ENCODE results near the gene RASSF3.
A peak's percentile ranks its signal among the peaks of the same experiment; 100 is the strongest.
"Not testable (repeated sequence)": the region's sequence is repeated elsewhere in the genome, so short reads cannot be mapped to it uniquely, and the experiment has no call there.

Gene RASSF3

DNA sequence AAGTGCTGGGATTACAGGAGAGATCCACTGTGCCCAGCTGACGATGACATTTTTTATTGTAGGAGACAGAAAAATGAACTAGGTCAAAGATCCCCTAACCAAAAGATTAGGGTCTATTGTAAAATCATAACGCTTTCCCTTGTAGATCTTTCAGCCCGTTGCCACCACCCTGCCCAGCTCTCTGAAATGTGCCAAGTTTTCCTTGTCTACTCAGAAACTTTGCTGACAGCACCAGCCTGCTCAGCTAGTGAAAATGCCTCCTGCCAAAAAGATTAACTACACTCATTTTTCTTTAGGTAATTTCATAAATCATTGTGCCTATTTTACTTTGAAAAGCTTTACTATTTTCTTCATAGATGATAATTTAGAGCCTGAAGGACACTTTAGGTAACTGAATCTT is 28.2 kb upstream of the RASSF3 start:
- no peak for DNase-seq (ENCODE audit: low read depth in 2 of 2)
- TF ChIP-seq, protein P1, sequence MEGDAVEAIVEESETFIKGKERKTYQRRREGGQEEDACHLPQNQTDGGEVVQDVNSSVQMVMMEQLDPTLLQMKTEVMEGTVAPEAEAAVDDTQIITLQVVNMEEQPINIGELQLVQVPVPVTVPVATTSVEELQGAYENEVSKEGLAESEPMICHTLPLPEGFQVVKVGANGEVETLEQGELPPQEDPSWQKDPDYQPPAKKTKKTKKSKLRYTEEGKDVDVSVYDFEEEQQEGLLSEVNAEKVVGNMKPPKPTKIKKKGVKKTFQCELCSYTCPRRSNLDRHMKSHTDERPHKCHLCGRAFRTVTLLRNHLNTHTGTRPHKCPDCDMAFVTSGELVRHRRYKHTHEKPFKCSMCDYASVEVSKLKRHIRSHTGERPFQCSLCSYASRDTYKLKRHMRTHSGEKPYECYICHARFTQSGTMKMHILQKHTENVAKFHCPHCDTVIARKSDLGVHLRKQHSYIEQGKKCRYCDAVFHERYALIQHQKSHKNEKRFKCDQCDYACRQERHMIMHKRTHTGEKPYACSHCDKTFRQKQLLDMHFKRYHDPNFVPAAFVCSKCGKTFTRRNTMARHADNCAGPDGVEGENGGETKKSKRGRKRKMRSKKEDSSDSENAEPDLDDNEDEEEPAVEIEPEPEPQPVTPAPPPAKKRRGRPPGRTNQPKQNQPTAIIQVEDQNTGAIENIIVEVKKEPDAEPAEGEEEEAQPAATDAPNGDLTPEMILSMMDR (IDR thresholded peaks at IDR 0.05; ENCODE audit: low read depth, low read length), result no peak
- no peak overlapping the region for H3K4me3 ChIP-seq (replicated peaks in 1 of 2; ENCODE audit: low read depth in 2 of 2, low read length in 2 of 2)

- DNase-seq (ENCODE audit: low read depth in 2 of 2), result no peak
- TF ChIP-seq, protein P1 (IDR thresholded peaks at IDR 0.05; ENCODE audit: low read depth, low read length), result no peak
- no peak overlapping the region for H3K4me3 ChIP-seq (replicated peaks in 1 of 2; ENCODE audit: low read depth in 2 of 2, low read length in 2 of 2)
Measured at GRCh38 chr12:64582862-64583261, 27.4 kb upstream of the RASSF3 start.

GRCh38 chr12:64583395-64583770 is 26.9 kb upstream of the RASSF3 start:
- DNase-seq (ENCODE audit: low read depth in 2 of 2); H3K4me3 ChIP-seq (replicated peaks in 1 of 2; ENCODE audit: low read depth in 2 of 2, low read length in 2 of 2): not testable (repeated sequence)

GRCh38 chr12:64583771-64584421 is 26.4 kb upstream of the RASSF3 start:
- TF ChIP-seq, protein P1 (IDR thresholded peaks at IDR 0.05; ENCODE audit: low read depth, low read length), result no peak
- no peak overlapping the region for H3K4me3 ChIP-seq (replicated peaks in 1 of 2; ENCODE audit: low read depth in 2 of 2, low read length in 2 of 2)
- DNase-seq (ENCODE audit: low read depth in 2 of 2), result peak in 1 of 2 donors; percentile 13

DNA sequence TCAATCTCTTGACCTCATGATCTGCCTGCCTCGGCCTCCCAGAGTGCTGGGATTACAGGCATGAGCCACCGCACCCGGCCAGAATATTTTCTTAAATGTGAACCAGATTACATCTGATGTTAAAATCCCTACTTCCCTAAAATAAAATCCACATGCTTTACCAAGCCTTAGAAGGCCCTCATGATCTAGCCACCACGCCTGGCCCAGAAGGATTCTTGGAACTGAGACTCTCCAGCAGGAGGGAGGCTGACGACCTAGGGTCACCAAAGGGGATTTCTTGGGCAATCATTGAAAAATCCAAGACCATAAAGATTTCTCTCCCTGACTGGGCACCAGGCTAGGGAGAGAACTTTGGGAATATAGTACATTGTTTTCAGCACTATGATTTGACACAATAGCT is 25.2 kb upstream of the RASSF3 start:
- DNase-seq (ENCODE audit: low read depth in 2 of 2), result no peak
- TF ChIP-seq, protein P1 (IDR thresholded peaks at IDR 0.05; ENCODE audit: low read depth, low read length), result no peak
- no peak overlapping the region for H3K4me3 ChIP-seq (replicated peaks in 1 of 2; ENCODE audit: low read depth in 2 of 2, low read length in 2 of 2)

DNA sequence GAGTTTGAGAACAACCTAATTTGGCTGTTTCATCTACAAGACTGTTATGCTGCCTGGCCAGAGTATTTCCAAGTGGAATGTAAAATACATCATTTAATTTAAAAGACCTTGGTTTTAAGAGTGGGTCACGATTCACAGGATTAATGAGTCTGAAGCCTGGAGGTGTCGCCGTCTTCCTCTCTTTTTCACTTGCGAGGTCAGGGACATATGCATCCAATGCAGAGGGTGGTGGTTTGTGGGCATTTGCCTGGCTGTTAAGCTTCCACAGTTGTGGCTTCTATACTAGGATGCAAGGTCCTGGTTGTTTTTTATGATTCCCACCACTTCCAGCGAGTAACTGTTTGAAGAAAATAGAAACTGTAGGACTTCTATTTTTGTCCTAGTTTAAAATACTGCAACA is 22.8 kb upstream of the RASSF3 start:
- TF ChIP-seq, protein P1 (IDR thresholded peaks at IDR 0.05; ENCODE audit: low read depth, low read length), result no peak
- H3K4me3 ChIP-seq (replicated peaks in 1 of 2; ENCODE audit: low read depth in 2 of 2, low read length in 2 of 2), result no peak overlapping the region
- DNase-seq (ENCODE audit: low read depth in 2 of 2), result peak in 1 of 2 donors; percentile 17

DNA sequence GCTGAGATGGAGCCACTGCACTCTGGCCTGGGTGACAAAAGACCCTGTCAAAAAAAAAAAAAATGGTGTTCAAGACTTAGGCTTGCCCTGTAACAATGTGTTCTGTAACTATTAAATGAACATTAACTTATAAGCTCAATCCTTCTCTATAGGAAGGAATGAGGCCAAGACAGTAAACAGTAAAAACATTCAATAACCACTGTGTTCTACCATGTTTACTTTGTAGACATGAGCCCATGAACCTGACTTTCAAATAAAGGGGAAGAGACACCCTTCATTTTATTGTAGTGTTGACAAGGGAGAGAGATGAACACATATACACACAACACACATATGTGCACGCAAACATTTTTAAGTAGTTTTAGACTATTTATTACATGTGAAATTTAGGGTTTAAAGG is 20.1 kb upstream of the RASSF3 start:
- TF ChIP-seq, protein P1 (IDR thresholded peaks at IDR 0.05; ENCODE audit: low read depth, low read length), result no peak
- DNase-seq (ENCODE audit: low read depth in 2 of 2), result no peak
- no peak overlapping the region for H3K4me3 ChIP-seq (replicated peaks in 1 of 2; ENCODE audit: low read depth in 2 of 2, low read length in 2 of 2)
